ENCODE results near the gene MYL6B. TPM values are rescaled to one million over a fixed set of nuclear protein-coding genes. Genes with fewer than 3 reads are reported as not detected.

The MYL6B gene
- total and polyA plus RNA-seq, 2 donors (not counting 3 experiments of a cell fraction or from before 2014, with no cell fraction given) = 135 to 185 TPM

GRCh38 chr12:56188131-56188777 is 35.9 kb downstream of the MYL6B start:
- peak overlapping the region; percentile 77 for H3K9ac ChIP-seq (replicated peaks; ENCODE audit: extremely low read depth, insufficient read depth, low read length)
- TSS peak; percentile 30 for BruUV-seq (replicated peaks)
- CTCF ChIA-PET = interaction anchor here (1.0 to 4.4 kb wide), 9 partner anchors 10 to 450 kb away, joined by 4 to 236 read pairs (median 18); partner anchors contain the start of genes ANKRD52, ESYT1, RPL41 and ZC3H10

More at GRCh38 chr12:56188131-56188777, 35.9 kb downstream of the MYL6B start:
- Histone ChIP-seq H3K27ac (ENCODE audit: insufficient read depth, low read depth, low read length) (peak overlapping the region; percentile 15), H3K4me3 (replicated peaks in 1 of 3; ENCODE audit: insufficient read depth in 1 of 3, low read depth in 1 of 3, low read length in 3 of 3) (peak overlapping the region; percentile 70 to 95 (median 89)), H3K9me3 (replicated peaks; ENCODE audit: control insufficient read depth, insufficient read depth, low read length) (no peaks in the 10 kb centered on the region), H3K9me1 (replicated peaks; ENCODE audit: control insufficient read depth, extremely low read depth, insufficient read depth, low read length) (no peaks in the 10 kb centered on the region), H2AFZ (ENCODE audit: low read depth, low read length) (peak overlapping the region; percentile 39), H3K27me3 (ENCODE audit: control insufficient read depth in 2 of 2, insufficient read depth in 2 of 2, low read length in 2 of 2) (no peaks in the 10 kb centered on the region), H3K36me3 (ENCODE audit: control insufficient read depth in 2 of 2, extremely low read depth in 1 of 2, insufficient read depth in 2 of 2, low read length in 2 of 2) (peaks cover 9 to 10% of the 10 kb centered on the region in 2 experiments), H3K79me2 (ENCODE audit: control insufficient read depth, insufficient read depth, low read length) (peaks cover 33% of the 10 kb centered on the region), H3K4me2 (ENCODE audit: insufficient read depth, low read length) (peak overlapping the region; percentile 98), H3K4me1 (ENCODE audit: control insufficient read depth, extremely low read depth, insufficient read depth, low read length) (peaks cover 20% of the 10 kb centered on the region), H4K20me1 (replicated peaks; ENCODE audit: control insufficient read depth, extremely low read depth, insufficient read depth, low read length) (no peaks in the 10 kb centered on the region)
- POLR2A ChIA-PET = interaction anchor here (0.7 to 3.1 kb wide), 5 partner anchors 26 to 71 kb away, joined by 3 to 18 read pairs (median 4); partner anchors contain the start of genes RNF41, RPL41 and ZC3H10
- peak; percentile 62 for FAIRE-seq
- dilution Hi-C loops (cut with MboI; ENCODE audit: extremely low pct_ligation_motif_present, low sequenced_read_pairs) = no loop called here
- DNase-seq (ENCODE audit: low read depth, low spot score) = no peak
- intact Hi-C loops (cut with micrococcal nuclease) = loop anchor here (2.0 kb wide), 1 partner anchor 449 kb away; no protein-coding TSS in a partner anchor
- no peak for TF ChIP-seq FOS (IDR thresholded peaks at IDR 0.05; ENCODE audit: borderline replicate concordance, insufficient read depth, low read length)
- TF ChIP-seq POLR2A (IDR thresholded peaks at IDR 0.05; ENCODE audit: low read depth, low read length) = no peak
- TF ChIP-seq POLR2AphosphoS5 (IDR thresholded peaks at IDR 0.05; ENCODE audit: insufficient read depth, low read depth, low read length) = no peak
- TF ChIP-seq CTCF (IDR thresholded peaks at IDR 0.05; ENCODE audit: extremely low read depth in 1 of 2, insufficient read depth in 1 of 2, low read depth in 1 of 2, low read length in 2 of 2) = no peak
